ENCODE data around the gene CLEC18B. TPM values are rescaled to one million over a fixed set of nuclear protein-coding genes. Genes with fewer than 3 reads are reported as not detected.
"Not testable (repeated sequence)": the region's sequence is repeated elsewhere in the genome, so short reads cannot be mapped to it uniquely, and the experiment has no call there.

CLEC18B gene
- polyA plus RNA-seq, 1 donor = 2.8 TPM

GRCh38 chr16:74406600-74407361 lies 14.5 kb downstream of the CLEC18B start:
- not testable (repeated sequence) for DNase-seq (ENCODE audit: low read depth)

DNA sequence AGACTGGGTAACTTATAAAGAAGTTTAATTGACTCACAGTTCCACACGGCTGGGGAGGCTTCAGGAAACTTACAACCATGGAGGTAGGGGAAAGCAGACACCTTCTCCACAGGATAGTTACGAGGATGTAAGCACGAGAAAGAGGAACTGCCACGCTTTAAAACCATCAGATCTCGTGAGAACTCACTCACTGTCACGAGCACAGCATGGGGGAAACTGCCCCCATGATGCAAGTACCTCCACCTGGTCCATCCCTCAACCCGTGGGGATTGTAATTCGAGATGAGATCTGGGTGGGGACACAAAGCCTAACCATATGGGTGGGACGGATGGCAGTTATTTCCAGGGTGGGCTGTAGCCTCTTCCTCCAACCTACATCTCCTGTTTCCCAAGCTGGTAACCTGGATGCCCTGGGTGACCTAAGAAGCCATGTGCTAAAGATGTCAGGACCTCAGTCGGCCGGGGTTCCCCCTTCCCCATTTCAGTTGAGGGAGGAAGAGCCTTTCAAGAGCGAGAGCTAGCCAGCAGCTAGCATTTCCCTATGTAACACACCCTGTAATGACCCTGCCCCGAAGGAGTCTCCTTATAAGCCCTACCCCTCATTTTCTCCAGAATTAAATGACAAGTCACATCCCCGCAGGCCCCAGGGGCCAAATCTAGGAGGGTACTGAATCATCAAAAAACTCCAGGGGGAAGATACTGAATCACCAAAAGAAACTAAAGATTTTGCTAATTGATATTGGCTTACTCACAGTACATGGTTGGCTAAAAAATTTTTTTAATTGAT lies 16.9 kb downstream of the CLEC18B start:
- DNase-seq (ENCODE audit: low read depth) = not testable (repeated sequence)

- not testable (repeated sequence) for DNase-seq (ENCODE audit: low read depth)
These were observed 21.0 kb downstream of the CLEC18B start for GRCh38 chr16:74400238-74400637.

- DNase-seq (ENCODE audit: low read depth) = not testable (repeated sequence)
These were observed 22.9 kb downstream of the CLEC18B start for GRCh38 chr16:74398212-74398895.

DNA sequence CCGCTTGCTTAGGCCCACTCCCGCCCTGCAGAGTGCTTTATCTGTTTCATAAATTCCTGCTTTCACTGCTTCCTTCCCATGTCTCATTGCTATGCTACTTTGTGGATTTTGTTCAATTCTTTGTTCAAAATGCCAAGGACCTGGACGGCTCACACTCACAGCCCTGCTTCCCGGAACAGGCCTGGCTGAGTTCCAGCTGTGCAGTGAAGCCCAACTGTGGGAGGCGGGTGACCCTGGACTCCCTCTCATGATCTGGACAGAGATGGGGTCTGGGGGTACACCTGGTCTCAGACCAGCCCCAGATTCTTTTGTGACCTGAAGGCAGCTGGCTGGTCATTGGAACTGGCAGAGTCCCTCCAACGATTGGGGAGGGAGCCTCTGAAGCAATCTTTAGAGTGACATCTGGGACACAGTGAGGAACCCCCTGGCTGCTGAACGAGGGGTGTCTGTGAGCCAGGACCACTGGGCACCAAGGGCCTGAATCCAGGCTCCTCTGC lies 24.7 kb downstream of the CLEC18B start:
- DNase-seq (ENCODE audit: low read depth) = not testable (repeated sequence)

DNA sequence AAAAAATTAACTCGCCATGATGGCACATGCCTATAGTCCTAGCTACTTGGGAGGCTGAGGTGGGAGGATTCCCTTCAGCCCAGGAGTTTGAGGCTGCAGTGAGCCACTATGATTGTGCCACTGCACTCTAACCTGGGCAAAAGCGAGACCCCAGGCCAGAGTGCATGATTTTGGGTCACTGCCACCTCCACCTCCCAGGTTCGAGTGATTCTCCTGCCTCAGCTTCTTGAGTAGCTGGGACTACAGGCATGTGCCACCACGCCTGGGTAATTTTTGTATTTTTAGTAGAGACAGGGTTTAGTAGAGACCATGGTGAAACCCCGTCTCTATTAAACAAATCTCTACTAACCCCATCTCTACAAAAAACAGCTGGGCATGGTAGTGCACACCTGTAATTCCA lies 26.7 kb downstream of the CLEC18B start:
- not testable (repeated sequence) for DNase-seq (ENCODE audit: low read depth)

GRCh38 chr16:74394131-74394530 lies 27.1 kb downstream of the CLEC18B start:
- DNase-seq (ENCODE audit: low read depth) = not testable (repeated sequence)

- not testable (repeated sequence) for DNase-seq (ENCODE audit: low read depth)
These were observed 29.7 kb downstream of the CLEC18B start for GRCh38 chr16:74391454-74392050.

- not testable (repeated sequence) for DNase-seq (ENCODE audit: low read depth)
These were observed 38.8 kb downstream of the CLEC18B start for GRCh38 chr16:74382339-74383034.

- not testable (repeated sequence) for DNase-seq (ENCODE audit: low read depth)
These were observed 47.5 kb downstream of the CLEC18B start for GRCh38 chr16:74373847-74374184.

DNA sequence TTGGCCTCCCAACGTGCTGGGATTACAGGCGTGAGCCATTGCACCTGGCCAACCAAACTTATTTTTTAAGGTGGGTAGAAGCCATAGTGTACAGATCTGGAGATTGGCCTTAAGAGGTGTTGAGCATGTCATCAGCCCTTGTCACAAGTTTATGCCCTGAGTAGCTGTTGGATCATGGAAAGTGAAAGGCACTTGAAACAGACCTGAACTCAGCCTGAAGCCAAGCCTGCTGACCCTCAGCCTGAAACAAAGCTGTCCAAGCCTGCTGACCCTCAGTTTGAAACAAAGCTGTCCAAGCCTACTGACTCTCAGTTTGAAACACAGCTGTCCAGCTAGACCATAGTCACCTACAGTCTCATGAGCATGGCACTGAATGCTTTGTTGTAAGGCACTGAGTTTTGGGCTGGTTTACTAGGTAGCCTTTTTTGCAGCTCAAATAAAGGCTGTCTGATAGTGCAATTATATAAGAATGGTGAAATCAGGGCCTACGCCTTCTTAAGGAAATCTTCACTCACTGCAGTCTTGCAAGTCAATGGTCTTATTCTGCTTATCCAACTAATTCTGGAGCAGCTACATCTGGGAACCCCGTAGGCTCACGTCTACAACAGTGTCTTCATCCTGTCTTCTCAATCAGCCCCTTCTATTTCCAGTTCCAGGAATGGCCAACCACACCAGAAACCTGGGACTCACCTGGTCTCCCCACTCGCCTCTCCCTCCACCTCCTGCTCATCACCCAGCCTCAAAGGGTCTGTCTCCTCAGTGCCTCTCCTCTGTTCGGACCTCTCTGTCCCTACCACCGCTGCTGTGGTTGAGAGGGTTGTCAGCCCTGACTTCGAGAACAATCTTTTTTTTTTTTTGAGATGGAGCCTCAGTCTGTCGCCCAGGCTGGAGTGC lies 48.1 kb downstream of the CLEC18B start:
- no peak for DNase-seq (ENCODE audit: low read depth)

- no peak for DNase-seq (ENCODE audit: low read depth)
These were observed 48.9 kb downstream of the CLEC18B start for GRCh38 chr16:74372369-74372768.

GRCh38 chr16:74370338-74371135 lies 50.7 kb downstream of the CLEC18B start:
- DNase-seq (ENCODE audit: low read depth) = not testable (repeated sequence)

DNA sequence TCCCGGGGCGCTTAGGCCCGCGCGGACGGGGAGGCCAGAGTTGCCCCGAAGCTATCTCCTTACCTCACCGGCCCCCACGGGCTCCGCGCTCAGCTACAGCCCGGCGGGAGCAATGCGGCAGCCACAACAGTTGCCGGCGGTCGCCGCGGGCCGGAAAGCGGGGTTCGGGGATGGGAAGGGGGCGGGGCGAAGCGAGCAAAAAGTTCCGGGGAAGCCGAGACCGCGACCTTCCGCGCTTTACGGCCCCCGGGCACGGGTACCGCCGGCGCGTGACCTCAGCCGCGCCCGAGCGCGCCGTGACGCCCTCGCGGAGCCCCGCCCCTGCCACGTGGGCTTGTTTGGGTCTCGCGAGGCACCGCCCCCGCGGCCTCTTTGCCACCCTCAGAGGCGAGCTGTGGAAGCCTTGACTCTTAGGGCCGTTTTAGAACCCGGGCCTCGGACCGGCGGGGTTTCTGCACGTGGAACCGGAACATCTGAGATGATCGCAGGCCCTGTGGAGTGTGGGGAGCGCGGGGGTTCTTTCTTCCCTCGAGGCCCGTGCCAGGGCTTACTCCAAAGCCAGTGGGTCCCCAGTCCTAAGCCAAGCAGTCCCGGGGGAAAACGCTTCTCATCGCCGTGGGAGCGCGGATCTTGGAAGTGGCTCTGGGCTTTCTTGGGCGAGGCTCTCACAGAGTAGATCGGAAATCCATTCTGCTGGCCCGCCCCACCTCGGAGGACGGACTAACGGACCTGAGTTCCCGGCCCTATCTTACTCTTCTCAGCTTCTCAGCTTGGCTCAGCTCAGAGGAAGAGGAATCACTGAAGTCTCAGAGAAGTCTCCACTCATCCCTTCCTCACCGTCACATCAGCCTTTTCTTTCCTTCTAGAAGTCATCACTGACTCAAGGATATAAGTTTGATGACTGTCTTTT lies 53.0 kb downstream of the CLEC18B start:
- peak; percentile 83 for DNase-seq (ENCODE audit: low read depth)

DNA sequence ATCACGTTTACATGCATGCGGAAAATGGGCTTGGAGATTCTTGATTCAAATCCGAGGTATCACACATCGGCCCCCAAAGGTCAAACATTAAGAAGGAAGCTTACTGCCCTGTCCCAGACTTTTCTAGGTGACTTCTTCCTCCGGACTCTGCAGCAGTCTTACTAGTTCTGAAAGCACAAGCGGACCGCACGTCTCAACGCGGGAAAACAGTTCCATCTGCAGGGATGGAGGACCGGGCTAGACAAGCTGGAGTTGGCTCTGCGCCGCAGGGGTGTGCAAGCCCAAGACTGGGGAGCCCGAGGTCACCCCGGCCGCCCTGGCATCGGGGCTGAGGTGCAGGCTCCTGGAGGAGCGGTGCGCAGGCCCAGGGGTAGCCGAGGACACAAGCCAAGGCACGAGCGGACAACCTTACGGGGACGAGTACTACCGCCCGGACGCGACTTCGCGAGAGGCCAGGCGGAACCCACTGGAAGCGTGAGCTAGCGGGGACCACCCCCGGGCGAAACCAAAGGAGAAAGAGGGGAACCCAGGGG lies 53.7 kb downstream of the CLEC18B start:
- DNase-seq (ENCODE audit: low read depth) = not testable (repeated sequence)

GRCh38 chr16:74361646-74362610 lies 59.4 kb downstream of the CLEC18B start:
- not testable (repeated sequence) for DNase-seq (ENCODE audit: low read depth)

Measured in forelimb muscle (tissue), 1 donor.